HepG2 (cell line): ENCODE results near the gene PLSCR3. TPM values are rescaled to one million over a fixed set of nuclear protein-coding genes. Genes with fewer than 3 reads are reported as not detected.

Source experiments
- ADNP ChIP-seq: sonication (generic); formaldehyde crosslinking; IDR thresholded peaks from 2 replicates; pipeline ENCODE4 v1.4.0; 2020; ENCODE audit warnings: missing genetic modification reagents
- ATM ChIP-seq: fragments of 450-650 bp; IDR thresholded peaks from 2 replicates; pipeline ENCODE4 v1.7.1; 2017; ENCODE audit warnings: mild to moderate bottlenecking, borderline replicate concordance
- EED ChIP-seq: sonication (generic); formaldehyde crosslinking; IDR thresholded peaks from 2 replicates; pipeline ENCODE4 v1.5.0; 2020; ENCODE audit warnings: mild to moderate bottlenecking, missing genetic modification reagents
- GTF2F1 ChIP-seq: fragments of 150-350 bp; IDR thresholded peaks from 2 replicates; pipeline ENCODE4 v1.6.1; 2014; ENCODE audit warnings: low read length
- HNRNPUL1 ChIP-seq: fragments of 200-400 bp; formaldehyde crosslinking; IDR thresholded peaks from 2 replicates; pipeline ENCODE4 v1.6.1; 2017; ENCODE audit warnings: low read depth, mild to moderate bottlenecking, low read length, moderate library complexity
- JUN ChIP-seq: sonication (generic); formaldehyde crosslinking; IDR thresholded peaks from 2 replicates; pipeline ENCODE4 v1.4.0; 2020; ENCODE audit warnings: mild to moderate bottlenecking, missing genetic modification reagents
- KDM3A ChIP-seq: IDR thresholded peaks from 2 replicates; pipeline ENCODE4 v1.6.1; 2018; ENCODE audit warnings: low read depth, missing compliant biosample characterization
- NONO ChIP-seq, 2 experiments: fragments of 450-650 bp in 1 of 2; sonication (generic) in 1 of 2; formaldehyde crosslinking in 1 of 2; IDR thresholded peaks in 1 of 2; conservative IDR thresholded peaks in 1 of 2; 2 replicates each; pipeline versions ENCODE4 v1.6.1 to v1.8.0; 2017 to 2022; ENCODE audit warnings: mild to moderate bottlenecking in 1 of 2, missing genetic modification reagents in 1 of 2, moderate library complexity in 1 of 2
- SIX4 ChIP-seq: sonication (generic); formaldehyde crosslinking; IDR thresholded peaks from 2 replicates; pipeline ENCODE4 v1.4.0; 2020; ENCODE audit warnings: missing genetic modification reagents
- SRSF9 ChIP-seq: fragments of 200-400 bp; formaldehyde crosslinking; IDR thresholded peaks from 2 replicates; pipeline ENCODE4 v1.6.1; 2018; ENCODE audit warnings: borderline replicate concordance, mild to moderate bottlenecking, low read depth, low read length; ENCODE audit not compliant: insufficient read depth, poor library complexity, severe bottlenecking
- YEATS2 ChIP-seq: sonication (generic); formaldehyde crosslinking; IDR thresholded peaks from 2 replicates; pipeline ENCODE4 v1.4.0; 2020; ENCODE audit warnings: missing genetic modification reagents, borderline replicate concordance
- ZMAT3 ChIP-seq: sonication (generic); formaldehyde crosslinking; conservative IDR thresholded peaks from 2 replicates; pipeline ENCODE4 v1.7.0; 2021; ENCODE audit warnings: missing genetic modification reagents
- ZNF563 ChIP-seq: sonication (generic); formaldehyde crosslinking; IDR thresholded peaks from 2 replicates; pipeline ENCODE4 v1.8.0; 2022; ENCODE audit warnings: mild to moderate bottlenecking, moderate library complexity, missing genetic modification reagents
- ZNF660 ChIP-seq: sonication (generic); formaldehyde crosslinking; IDR thresholded peaks from 2 replicates; pipeline ENCODE4 v1.5.1; 2020; ENCODE audit warnings: mild to moderate bottlenecking, low read depth, missing genetic modification reagents, borderline replicate concordance
- ZNF841 ChIP-seq: sonication (generic); formaldehyde crosslinking; IDR thresholded peaks from 2 replicates; pipeline ENCODE4 v1.8.1; 2023; ENCODE audit warnings: missing genetic modification reagents, borderline replicate concordance
- polyA plus RNA-seq, 8 experiments: library from polyadenylated mRNA; depleted of rRNA in 3 of 8; stranded (reverse) in 7 of 8; unstranded in 1 of 8; fragments of >200 nt; fragmentation: Illumina TruSeq in 4 of 8; extraction: Trizol in 4 of 8; gene quantifications; 2 replicates each; pipeline versions ENCODE4 v1.2.1 to v1.2.3, GENCODE V29; 2011 to 2016; ENCODE audit warnings: low read depth in 4 of 8, missing spikeins in 1 of 8, mixed read lengths in 1 of 8; ENCODE audit not compliant: insufficient read depth in 1 of 8
- total RNA-seq, 5 experiments: library from RNA; depleted of rRNA; stranded (reverse); fragments of >200 nt; fragmentation: Illumina TruSeq; extraction: Trizol; gene quantifications; 2 replicates each; pipeline ENCODE4 v1.2.3, GENCODE V29; 2016; ENCODE audit warnings: low read depth in 1 of 5
- TF ChIP-seq, protein P1 (sequence below): sonication (generic); formaldehyde crosslinking; IDR thresholded peaks from 2 replicates; pipeline ENCODE4 v1.9.0; 2021; ENCODE audit warnings: missing genetic modification reagents, borderline replicate concordance
- TF ChIP-seq, protein P2 (sequence below): sonication (generic); formaldehyde crosslinking; IDR thresholded peaks from 2 replicates; pipeline ENCODE4 v1.4.0; 2020; ENCODE audit warnings: missing genetic modification reagents, borderline replicate concordance
- TF ChIP-seq, protein P3 (sequence below): sonication (generic); formaldehyde crosslinking; IDR thresholded peaks from 2 replicates; pipeline ENCODE4 v1.4.0; 2020; ENCODE audit warnings: missing genetic modification reagents
- TF ChIP-seq, protein P4 (sequence below): IDR thresholded peaks from 2 replicates; pipeline ENCODE4 v1.6.1; 2016

The PLSCR3 gene
- total and polyA plus RNA-seq, 2 of the 13 experiments (the other 11 are each of a cell fraction or from before 2014, with no cell fraction given): 5.6 to 6.2 TPM

DNA sequence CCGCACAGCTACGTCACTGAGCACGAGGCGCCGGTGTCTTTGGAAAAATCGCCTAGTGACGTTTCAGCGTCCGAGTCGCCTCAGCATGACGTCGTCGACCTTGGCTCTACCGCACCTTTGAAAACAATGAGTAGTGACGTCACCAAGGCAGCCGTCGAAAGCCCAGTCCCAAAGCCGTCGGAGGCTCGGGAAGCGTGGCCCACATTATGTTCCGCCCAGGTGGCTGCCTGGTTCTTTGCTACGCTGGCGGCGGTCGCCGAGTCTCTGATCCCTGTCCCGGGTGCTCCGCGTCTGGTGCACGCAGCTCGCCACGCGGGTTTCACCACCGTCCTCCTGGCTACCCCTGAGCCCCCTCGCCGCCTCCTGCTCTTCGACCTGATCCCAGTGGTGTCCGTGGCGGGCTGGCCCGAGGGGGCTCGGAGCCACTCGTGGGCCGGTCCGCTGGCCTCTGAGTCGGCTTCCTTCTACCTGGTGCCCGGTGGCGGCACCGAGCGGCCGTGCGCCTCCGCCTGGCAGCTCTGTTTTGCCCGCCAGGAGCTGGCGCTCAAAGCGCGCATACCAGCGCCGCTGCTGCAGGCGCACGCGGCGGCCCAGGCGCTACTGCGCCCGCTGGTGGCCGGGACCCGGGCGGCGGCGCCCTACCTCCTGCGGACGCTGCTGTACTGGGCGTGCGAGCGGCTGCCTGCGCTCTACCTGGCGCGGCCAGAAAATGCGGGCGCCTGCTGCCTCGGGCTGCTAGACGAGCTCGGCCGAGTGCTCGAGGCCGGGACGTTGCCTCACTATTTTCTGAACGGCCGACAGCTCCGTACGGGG is 42.4 kb upstream of the PLSCR3 start (continued):
- TF ChIP-seq, protein P1, sequence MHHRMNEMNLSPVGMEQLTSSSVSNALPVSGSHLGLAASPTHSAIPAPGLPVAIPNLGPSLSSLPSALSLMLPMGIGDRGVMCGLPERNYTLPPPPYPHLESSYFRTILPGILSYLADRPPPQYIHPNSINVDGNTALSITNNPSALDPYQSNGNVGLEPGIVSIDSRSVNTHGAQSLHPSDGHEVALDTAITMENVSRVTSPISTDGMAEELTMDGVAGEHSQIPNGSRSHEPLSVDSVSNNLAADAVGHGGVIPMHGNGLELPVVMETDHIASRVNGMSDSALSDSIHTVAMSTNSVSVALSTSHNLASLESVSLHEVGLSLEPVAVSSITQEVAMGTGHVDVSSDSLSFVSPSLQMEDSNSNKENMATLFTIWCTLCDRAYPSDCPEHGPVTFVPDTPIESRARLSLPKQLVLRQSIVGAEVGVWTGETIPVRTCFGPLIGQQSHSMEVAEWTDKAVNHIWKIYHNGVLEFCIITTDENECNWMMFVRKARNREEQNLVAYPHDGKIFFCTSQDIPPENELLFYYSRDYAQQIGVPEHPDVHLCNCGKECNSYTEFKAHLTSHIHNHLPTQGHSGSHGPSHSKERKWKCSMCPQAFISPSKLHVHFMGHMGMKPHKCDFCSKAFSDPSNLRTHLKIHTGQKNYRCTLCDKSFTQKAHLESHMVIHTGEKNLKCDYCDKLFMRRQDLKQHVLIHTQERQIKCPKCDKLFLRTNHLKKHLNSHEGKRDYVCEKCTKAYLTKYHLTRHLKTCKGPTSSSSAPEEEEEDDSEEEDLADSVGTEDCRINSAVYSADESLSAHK (CRISPR knock-in tag): no peak
- TF ChIP-seq SRSF9 (no peak), ZNF563 (no peak), SIX4 (CRISPR knock-in tag) (no peak), ATM (no peak), NONO (IDR thresholded peaks at IDR 0.05) (no peak), NONO (CRISPR knock-in tag; conservative IDR thresholded peaks at IDR 0.05) (no peak), EED (CRISPR knock-in tag) (no peak), ZMAT3 (CRISPR knock-in tag) (no peak), YEATS2 (no peak), ZNF841 (CRISPR knock-in tag) (no peak), HNRNPUL1 (no peak), ZNF660 (CRISPR knock-in tag) (no peak), KDM3A (CRISPR knock-in tag) (no peak), GTF2F1 (no peak), JUN (CRISPR knock-in tag) (no peak), ADNP (CRISPR knock-in tag) (no peak)
- TF ChIP-seq, protein P2, sequence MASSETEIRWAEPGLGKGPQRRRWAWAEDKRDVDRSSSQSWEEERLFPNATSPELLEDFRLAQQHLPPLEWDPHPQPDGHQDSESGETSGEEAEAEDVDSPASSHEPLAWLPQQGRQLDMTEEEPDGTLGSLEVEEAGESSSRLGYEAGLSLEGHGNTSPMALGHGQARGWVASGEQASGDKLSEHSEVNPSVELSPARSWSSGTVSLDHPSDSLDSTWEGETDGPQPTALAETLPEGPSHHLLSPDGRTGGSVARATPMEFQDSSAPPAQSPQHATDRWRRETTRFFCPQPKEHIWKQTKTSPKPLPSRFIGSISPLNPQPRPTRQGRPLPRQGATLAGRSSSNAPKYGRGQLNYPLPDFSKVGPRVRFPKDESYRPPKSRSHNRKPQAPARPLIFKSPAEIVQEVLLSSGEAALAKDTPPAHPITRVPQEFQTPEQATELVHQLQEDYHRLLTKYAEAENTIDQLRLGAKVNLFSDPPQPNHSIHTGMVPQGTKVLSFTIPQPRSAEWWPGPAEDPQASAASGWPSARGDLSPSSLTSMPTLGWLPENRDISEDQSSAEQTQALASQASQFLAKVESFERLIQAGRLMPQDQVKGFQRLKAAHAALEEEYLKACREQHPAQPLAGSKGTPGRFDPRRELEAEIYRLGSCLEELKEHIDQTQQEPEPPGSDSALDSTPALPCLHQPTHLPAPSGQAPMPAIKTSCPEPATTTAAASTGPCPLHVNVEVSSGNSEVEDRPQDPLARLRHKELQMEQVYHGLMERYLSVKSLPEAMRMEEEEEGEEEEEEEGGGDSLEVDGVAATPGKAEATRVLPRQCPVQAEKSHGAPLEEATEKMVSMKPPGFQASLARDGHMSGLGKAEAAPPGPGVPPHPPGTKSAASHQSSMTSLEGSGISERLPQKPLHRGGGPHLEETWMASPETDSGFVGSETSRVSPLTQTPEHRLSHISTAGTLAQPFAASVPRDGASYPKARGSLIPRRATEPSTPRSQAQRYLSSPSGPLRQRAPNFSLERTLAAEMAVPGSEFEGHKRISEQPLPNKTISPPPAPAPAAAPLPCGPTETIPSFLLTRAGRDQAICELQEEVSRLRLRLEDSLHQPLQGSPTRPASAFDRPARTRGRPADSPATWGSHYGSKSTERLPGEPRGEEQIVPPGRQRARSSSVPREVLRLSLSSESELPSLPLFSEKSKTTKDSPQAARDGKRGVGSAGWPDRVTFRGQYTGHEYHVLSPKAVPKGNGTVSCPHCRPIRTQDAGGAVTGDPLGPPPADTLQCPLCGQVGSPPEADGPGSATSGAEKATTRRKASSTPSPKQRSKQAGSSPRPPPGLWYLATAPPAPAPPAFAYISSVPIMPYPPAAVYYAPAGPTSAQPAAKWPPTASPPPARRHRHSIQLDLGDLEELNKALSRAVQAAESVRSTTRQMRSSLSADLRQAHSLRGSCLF: no peak
- TF ChIP-seq, protein P3, sequence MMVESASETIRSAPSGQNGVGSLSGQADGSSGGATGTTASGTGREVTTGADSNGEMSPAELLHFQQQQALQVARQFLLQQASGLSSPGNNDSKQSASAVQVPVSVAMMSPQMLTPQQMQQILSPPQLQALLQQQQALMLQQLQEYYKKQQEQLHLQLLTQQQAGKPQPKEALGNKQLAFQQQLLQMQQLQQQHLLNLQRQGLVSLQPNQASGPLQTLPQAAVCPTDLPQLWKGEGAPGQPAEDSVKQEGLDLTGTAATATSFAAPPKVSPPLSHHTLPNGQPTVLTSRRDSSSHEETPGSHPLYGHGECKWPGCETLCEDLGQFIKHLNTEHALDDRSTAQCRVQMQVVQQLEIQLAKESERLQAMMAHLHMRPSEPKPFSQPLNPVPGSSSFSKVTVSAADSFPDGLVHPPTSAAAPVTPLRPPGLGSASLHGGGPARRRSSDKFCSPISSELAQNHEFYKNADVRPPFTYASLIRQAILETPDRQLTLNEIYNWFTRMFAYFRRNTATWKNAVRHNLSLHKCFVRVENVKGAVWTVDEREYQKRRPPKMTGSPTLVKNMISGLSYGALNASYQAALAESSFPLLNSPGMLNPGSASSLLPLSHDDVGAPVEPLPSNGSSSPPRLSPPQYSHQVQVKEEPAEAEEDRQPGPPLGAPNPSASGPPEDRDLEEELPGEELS (CRISPR knock-in tag): no peak
- TF ChIP-seq, protein P4, sequence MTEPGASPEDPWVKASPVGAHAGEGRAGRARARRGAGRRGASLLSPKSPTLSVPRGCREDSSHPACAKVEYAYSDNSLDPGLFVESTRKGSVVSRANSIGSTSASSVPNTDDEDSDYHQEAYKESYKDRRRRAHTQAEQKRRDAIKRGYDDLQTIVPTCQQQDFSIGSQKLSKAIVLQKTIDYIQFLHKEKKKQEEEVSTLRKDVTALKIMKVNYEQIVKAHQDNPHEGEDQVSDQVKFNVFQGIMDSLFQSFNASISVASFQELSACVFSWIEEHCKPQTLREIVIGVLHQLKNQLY (CRISPR knock-in tag): 0 out of 2 replicates have a peak, but pooled peaks have one; percentile 12
